BJ (cell line): Measurements from ENCODE around the gene APOA4. TPM values are rescaled to one million over a fixed set of nuclear protein-coding genes. Genes with fewer than 3 reads are reported as not detected.

ENCODE experiments used
- CTCF ChIA-PET: fragments of 350-600 bp; formaldehyde crosslinking; extraction: SDS; loops from one replicate; lab custom pipeline; 2021; ENCODE audit warnings: antibody characterized with exemption, inconsistent platforms; lab: Yijun Ruan, JAX
- POLR2A ChIA-PET: fragments of 300-600 bp; sonication (Branson Sonifier 250); formaldehyde crosslinking; extraction: SDS; loops from one replicate; lab custom pipeline; 2021; ENCODE audit warnings: antibody characterized with exemption; lab: Charles Lee
- DNase-seq: peaks from one replicate; pipeline ENCODE4 v3.0.0-alpha.2; 2011; ENCODE audit warnings: low read depth
- H3K27me3 ChIP-seq: 2 replicates; pipeline ENCODE4 v1.6.0; 2011; ENCODE audit warnings: low read length; ENCODE audit not compliant: control insufficient read depth, insufficient read depth
- H3K36me3 ChIP-seq: 2 replicates; pipeline ENCODE4 v1.5.1; 2011; ENCODE audit warnings: low read length; ENCODE audit not compliant: control insufficient read depth, insufficient read depth
- H3K4me3 ChIP-seq: 2 replicates; pipeline ENCODE4 v1.5.1; 2011; ENCODE audit warnings: low read depth, mild to moderate bottlenecking, control low read depth, low read length
- CTCF ChIP-seq: IDR thresholded peaks from 2 replicates; pipeline ENCODE4 v1.5.1; 2011; ENCODE audit warnings: low read depth, mild to moderate bottlenecking, control low read depth, inconsistent platforms, low read length, moderate library complexity; ENCODE audit not compliant: insufficient read depth
- polyA plus RNA-seq: library from polyadenylated mRNA; depleted of rRNA; stranded (reverse); fragments of >200 nt; gene quantifications from 2 replicates; pipeline ENCODE4 v1.2.3, GENCODE V29; 2011

Gene APOA4
- polyA plus RNA-seq, 1 experiment = not detected

- TF ChIP-seq CTCF = no peak
- no peak for DNase-seq
- Histone ChIP-seq H3K4me3 (no peak overlapping the region), H3K27me3 (no peaks in the 10 kb centered on the region), H3K36me3 (peaks cover 9% of the 10 kb centered on the region)
- POLR2A ChIA-PET = no interaction called here
- CTCF ChIA-PET = interaction anchor here (0.7 to 1.6 kb wide), 3 partner anchors 21 to 66 kb away, joined by 3 to 10 read pairs (median 4); partner anchors contain the start of gene APOA5
Measured at GRCh38 chr11:116857316-116857715, 34.2 kb upstream of the APOA4 start.

GRCh38 chr11:116856423-116856822, 33.3 kb upstream of the APOA4 start:
- H3K4me3 ChIP-seq = no peak overlapping the region
- ChIA-PET CTCF (interaction anchor here (1.0 to 1.6 kb wide), 2 partner anchors 20 to 64 kb away, joined by 4 read pairs; no protein-coding TSS in a partner anchor), POLR2A (no interaction called here)
- H3K27me3 ChIP-seq = no peaks in the 10 kb centered on the region
- H3K36me3 ChIP-seq = peaks cover 9% of the 10 kb centered on the region
- no peak for TF ChIP-seq CTCF
- no peak for DNase-seq

DNA sequence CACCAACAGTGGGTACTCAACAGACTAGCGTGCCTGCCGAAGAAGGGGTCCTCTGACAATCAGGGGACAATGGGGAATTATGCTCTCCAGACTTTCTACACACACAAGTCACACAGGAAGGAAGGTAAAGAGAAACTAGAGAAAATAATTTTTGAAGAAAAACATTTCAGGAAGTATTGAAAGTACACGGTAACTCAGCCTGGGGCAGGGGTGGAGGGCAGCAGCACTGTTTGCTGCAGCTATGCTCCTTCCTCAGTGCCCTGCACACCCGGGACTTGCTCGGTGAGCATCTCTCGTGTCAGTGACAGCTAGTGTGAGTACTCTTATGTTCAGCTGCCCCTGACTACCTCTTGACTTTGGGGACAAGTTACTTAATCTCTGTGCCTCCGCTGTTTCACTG, 32.3 kb upstream of the APOA4 start:
- POLR2A ChIA-PET = no interaction called here
- TF ChIP-seq CTCF = no peak
- DNase-seq = no peak
- Histone ChIP-seq H3K36me3 (peaks cover 9% of the 10 kb centered on the region), H3K27me3 (no peaks in the 10 kb centered on the region), H3K4me3 (no peak overlapping the region)
- CTCF ChIA-PET = no interaction called here

GRCh38 chr11:116853461-116854073, 30.5 kb upstream of the APOA4 start:
- peaks cover 5% of the 10 kb centered on the region for H3K36me3 ChIP-seq
- TF ChIP-seq CTCF = no peak
- peak; percentile 87 for DNase-seq
- H3K4me3 ChIP-seq = no peak overlapping the region
- no peaks in the 10 kb centered on the region for H3K27me3 ChIP-seq
- POLR2A ChIA-PET = interaction anchor here (1.0 kb wide), 1 partner anchor 66 kb away, joined by 4 read pairs; the partner anchor contains the start of gene ZPR1
- CTCF ChIA-PET = interaction anchor here (1.0 to 3.2 kb wide), 7 partner anchors 12 to 253 kb away, joined by 3 to 19 read pairs (median 5); partner anchors contain the start of gene APOA1

- no peak overlapping the region for H3K4me3 ChIP-seq
- no peaks in the 10 kb centered on the region for H3K27me3 ChIP-seq
- no peak for TF ChIP-seq CTCF
- ChIA-PET CTCF (interaction anchor here (1.6 to 3.2 kb wide), 5 partner anchors 14 to 254 kb away, joined by 4 to 19 read pairs (median 9); partner anchors contain the start of gene APOA1), POLR2A (no interaction called here)
- H3K36me3 ChIP-seq = peaks cover 3% of the 10 kb centered on the region
- DNase-seq = peak; percentile 55
Measured at GRCh38 chr11:116852261-116853031, 29.3 kb upstream of the APOA4 start.
